NK-92 (cell line): ENCODE results near the gene ZNF407.

Source experiments
- DNase-seq: peaks from one replicate; lab custom pipeline; 2025; ENCODE audit not compliant: unreplicated experiment; lab: John Stamatoyannopoulos, UW

ZNF407 gene

GRCh38 chr18:74587441-74587840 lies 10.2 kb upstream of the ZNF407 start:
- DNase-seq: no peak

- DNase-seq: no peak
These were observed 8.6 kb upstream of the ZNF407 start for GRCh38 chr18:74589021-74589420.

GRCh38 chr18:74589811-74590210 lies 7.9 kb upstream of the ZNF407 start:
- DNase-seq: no peak

DNA sequence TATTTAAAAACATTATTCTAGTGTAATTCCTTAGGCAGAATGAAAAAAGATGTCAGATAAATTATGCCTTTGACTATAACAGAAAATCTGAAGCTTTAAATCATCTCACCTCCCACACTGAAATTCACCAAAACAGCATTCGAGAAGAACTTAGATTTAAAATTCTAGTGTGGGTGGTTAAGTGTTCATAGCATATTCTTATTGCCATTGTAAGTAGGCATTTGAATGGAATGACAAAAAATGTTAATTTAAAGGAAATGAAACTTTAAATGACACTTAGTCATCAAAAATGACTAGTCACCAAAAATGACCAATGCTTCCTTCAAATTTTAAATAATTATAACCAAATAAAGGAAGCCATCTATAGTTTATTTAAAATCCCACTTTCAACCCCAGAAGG lies 7.0 kb upstream of the ZNF407 start:
- DNase-seq: no peak

DNA sequence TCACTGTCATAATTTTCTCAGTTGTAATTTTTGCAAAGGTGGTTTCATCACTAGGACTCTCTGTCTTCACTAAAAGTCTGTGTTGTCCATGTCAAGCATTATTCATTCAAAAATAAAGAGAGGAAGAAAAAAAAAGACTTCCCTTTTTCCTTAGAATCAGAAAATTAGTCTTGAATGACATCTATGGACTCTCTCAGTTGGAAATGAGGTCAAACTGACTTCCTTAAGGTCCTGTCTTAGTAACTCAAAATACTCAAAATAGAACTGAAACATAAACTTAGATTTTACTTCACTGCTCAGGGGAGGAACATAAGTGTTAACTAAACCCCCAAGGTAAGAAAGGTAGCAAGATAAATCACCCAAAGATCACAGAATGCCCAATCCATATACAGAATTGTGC lies 2.2 kb upstream of the ZNF407 start:
- no peak for DNase-seq

DNA sequence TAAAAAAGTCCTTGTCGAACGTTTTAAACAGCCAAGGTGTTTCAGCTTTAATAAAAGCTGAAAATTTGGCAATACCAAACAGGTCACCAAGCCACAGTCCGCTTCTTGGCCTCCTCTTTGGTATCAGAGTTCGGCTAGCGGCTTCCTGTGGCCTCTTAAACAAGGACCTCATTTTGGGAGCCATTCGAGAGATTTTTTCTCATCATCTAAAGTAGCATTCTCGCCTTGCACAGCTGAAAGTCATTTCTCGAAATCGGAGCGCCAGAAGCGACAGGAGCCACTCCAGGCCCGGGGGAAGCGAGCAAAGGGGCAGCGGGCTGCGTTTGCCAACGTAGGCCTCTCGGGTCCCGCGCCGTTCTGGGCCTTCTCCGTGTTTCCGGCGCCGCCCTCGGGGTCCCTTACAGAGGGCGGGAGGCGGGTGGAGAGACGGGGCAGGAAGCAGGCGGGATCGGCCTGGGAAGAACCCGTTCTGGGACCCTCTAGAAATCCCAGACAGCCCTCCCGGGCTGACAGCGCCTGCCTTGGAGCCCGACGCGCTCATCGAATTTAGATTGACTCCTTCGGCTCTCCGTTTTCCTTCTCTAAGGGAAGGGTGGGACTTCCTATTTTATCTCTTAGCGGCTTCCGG lies 522 bp upstream of the ZNF407 start:
- DNase-seq: no peak

DNA sequence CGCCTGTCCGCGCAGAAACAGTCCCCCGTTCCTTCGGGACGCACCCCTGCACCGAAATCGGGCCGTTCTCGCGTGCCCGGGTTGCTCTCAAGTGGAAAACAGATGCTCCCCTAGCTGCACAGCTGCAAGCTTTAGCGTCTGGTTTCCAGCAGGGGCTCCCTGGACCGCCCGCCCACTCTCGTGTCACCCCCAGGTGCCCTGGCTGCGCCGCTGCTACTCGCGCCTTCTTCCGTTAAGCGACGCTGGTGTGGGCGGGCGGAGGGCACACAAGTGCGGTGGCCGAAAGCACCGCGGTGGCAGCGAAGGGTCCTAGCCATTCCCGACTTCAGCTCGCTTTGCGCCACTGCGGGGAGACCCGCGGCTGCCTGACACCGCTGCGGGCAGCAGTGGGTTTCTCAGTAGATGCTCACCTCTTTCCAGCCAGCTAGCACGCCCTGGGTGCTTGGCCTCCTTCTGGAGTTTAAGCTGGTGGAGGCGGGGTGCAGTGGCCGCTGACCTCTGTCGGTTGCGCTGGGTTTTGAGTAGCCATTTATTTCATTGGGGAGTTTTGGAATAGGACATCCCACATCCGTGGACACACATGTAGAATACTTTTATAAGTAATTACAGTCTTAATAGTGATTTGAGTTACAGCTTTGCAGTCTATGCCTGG lies 806 bp downstream of the ZNF407 start:
- no peak for DNase-seq

GRCh38 chr18:74604361-74604760 lies 6.7 kb downstream of the ZNF407 start:
- DNase-seq: no peak

DNA sequence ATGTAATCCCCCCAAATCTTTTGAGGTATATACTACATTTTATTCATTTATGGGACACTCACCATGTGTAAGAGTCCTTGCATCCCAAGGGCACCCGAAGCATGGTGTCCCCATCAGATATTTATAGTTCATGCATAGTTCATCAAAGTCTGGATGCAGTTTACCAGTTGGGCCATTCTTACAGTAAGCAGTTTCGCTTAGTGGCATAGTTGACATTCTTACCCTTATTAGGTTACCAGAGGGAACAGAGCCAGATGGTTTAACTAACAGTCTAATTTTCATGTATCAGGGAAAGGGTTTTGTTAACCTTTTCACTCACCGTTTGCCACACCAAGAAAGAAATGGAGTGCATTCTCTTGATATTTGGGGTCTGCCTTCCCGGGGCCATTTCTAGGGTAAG lies 7.1 kb downstream of the ZNF407 start:
- no peak for DNase-seq

GRCh38 chr18:74608681-74609080 lies 11.0 kb downstream of the ZNF407 start:
- no peak for DNase-seq

GRCh38 chr18:74609535-74609934 lies 11.9 kb downstream of the ZNF407 start:
- no peak for DNase-seq

- DNase-seq: no peak
These were observed 12.5 kb downstream of the ZNF407 start for GRCh38 chr18:74610051-74610615.

GRCh38 chr18:74610860-74611259 lies 13.2 kb downstream of the ZNF407 start:
- DNase-seq: no peak

GRCh38 chr18:74611765-74612164 lies 14.1 kb downstream of the ZNF407 start:
- no peak for DNase-seq

- no peak for DNase-seq
These were observed 15.7 kb downstream of the ZNF407 start for GRCh38 chr18:74613381-74613780.

DNA sequence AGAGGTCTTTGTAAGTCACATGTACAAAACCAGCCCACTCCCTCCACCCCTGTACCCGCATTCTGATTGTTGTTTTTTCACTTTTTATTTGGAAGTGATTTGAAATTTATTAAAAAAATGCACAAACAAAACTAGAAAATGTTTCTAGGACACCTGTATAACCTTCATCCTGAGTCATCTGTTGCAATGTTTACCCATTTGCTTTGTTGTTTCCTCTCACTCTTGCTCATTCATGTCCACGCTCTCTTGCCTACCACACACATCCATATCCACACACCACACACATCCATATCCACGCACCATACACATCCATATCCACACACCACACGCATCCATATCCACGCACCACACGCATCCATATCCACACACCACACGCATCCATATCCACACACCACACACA lies 18.8 kb downstream of the ZNF407 start:
- DNase-seq: no peak

DNA sequence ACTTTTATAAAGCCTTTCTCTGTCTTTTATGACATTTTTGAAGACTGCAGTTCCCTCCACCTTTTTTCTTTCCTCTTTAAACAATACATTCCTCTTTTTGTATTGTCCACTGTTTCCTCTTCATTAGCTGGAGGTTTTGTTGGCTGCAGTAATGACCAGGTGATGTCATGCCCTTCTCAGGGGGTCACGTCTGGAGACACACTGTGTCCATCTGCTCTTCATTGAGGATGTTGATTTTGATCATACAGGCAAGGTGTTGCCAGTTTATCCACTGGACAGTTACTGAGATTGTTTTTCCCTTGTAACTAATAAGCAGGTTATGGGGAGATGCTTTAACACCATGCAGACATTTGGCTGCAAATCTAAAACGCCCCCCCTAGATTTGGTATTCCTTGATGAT lies 19.8 kb downstream of the ZNF407 start:
- no peak for DNase-seq

GRCh38 chr18:74622072-74622471 lies 24.4 kb downstream of the ZNF407 start:
- no peak for DNase-seq

DNA sequence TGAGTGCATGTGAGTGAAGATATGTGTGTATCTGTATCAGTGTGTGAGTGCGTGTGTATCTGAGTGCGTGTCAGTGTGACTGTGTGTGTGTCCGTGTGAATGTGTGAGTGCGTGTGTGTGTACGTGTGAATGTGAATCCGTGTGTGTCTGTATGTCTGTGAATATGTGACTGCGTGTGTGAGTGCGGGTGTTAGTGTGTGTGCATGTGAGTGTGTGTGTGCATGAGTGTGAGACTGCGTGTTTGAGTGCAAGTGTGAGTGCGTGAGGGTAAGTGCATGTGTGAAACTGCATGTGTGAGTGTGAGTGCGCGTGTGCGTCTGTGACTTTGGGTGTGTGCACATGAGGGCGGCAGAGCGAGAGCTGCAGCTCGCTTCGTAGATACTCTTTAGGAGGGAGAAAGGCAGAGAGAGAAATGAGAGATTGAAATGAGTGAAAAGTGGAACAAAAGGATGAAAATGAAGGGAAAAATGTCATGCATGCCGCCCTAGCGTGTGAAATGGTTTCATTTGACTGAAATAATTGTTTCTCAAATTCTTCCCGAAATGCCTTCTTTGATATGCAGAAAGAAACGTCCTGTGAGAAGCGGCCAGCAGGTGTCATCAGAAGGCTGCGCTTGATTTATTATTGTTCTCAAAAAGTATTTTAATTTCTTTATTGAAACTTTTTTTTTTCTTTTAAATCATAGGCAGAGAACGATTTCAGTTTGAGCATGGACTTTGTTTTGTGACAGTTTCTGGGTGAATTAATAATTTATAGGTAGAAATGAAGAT lies 25.6 kb downstream of the ZNF407 start:
- no peak for DNase-seq

- no peak for DNase-seq
These were observed 26.8 kb downstream of the ZNF407 start for GRCh38 chr18:74624466-74624865.

DNA sequence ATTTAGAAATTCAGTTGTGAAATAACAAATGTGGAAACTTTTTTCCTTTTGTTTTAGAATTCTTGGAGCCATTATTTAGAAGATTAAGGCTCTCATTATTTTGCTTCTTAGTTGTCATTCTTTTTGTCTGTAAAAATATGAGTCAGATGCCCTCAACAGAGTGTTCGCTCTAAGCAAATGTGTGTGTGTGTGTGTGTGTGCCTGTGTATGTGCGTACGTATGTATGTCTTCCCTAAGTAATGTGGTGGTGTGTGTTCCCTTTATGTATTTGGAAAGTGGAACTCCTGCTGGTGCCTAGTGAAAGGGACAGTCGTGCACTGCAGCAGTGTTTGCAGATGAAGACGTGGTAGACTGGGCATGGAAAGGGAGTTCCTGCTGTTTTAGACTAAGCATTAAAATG lies 27.5 kb downstream of the ZNF407 start:
- DNase-seq: no peak
